NCI-H82 treated with DMSO at 0.1 percent for 48 hours (cell line): Measurements from ENCODE around the gene SIVA1.

Experiments
- DNase-seq: peaks from one replicate; lab custom pipeline; 2025; ENCODE audit not compliant: unreplicated experiment; lab: John Stamatoyannopoulos, UW

SIVA1 gene

GRCh38 chr14:104734601-104734990, 18.4 kb upstream of the SIVA1 start:
- DNase-seq = no peak

GRCh38 chr14:104734991-104735779, 17.8 kb upstream of the SIVA1 start:
- DNase-seq = no peak

- DNase-seq = no peak
These were observed 16.9 kb upstream of the SIVA1 start for GRCh38 chr14:104735830-104736642.

- DNase-seq = no peak
These were observed 14.4 kb upstream of the SIVA1 start for GRCh38 chr14:104738375-104739019.

- no peak for DNase-seq
These were observed 13.9 kb upstream of the SIVA1 start for GRCh38 chr14:104739026-104739425.

- no peak for DNase-seq
These were observed 13.1 kb upstream of the SIVA1 start for GRCh38 chr14:104739546-104740516.

GRCh38 chr14:104741108-104741802, 11.7 kb upstream of the SIVA1 start:
- DNase-seq = no peak

- DNase-seq = no peak
These were observed 11.1 kb upstream of the SIVA1 start for GRCh38 chr14:104741803-104742251.

- DNase-seq = no peak
These were observed 10.1 kb upstream of the SIVA1 start for GRCh38 chr14:104742586-104743455.

- no peak for DNase-seq
These were observed 9.2 kb upstream of the SIVA1 start for GRCh38 chr14:104743461-104744380.

GRCh38 chr14:104744484-104744883, 8.5 kb upstream of the SIVA1 start:
- no peak for DNase-seq

- no peak for DNase-seq
These were observed 7.5 kb upstream of the SIVA1 start for GRCh38 chr14:104745431-104745830.

- DNase-seq = no peak
These were observed 6.8 kb upstream of the SIVA1 start for GRCh38 chr14:104746071-104746545.

- no peak for DNase-seq
These were observed 5.9 kb upstream of the SIVA1 start for GRCh38 chr14:104746934-104747481.

- no peak for DNase-seq
These were observed 5.1 kb upstream of the SIVA1 start for GRCh38 chr14:104747876-104748275.

- DNase-seq = no peak
These were observed 3.8 kb upstream of the SIVA1 start for GRCh38 chr14:104749111-104749649.

- DNase-seq = no peak
These were observed 2.7 kb upstream of the SIVA1 start for GRCh38 chr14:104750056-104750752.
